Stimulated activated CD4-positive, alpha-beta T cell treated with anti-CD3 and anti-CD28 coated beads, Interleukin-15, amount 100 ng/mL, for 48 hours (primary cell): ENCODE data around the gene RUNX1.

Experiments used
- DNase-seq, 2 donors: peaks; one replicate each; pipeline ENCODE4 v3.0.0-alpha.2; 2020; ENCODE audit warnings: low read depth in 2 of 2

Gene RUNX1

GRCh38 chr21:34827445-34828235 lies 221.5 kb downstream of the RUNX1 start:
- no peak for DNase-seq

- no peak for DNase-seq
These were observed 222.3 kb downstream of the RUNX1 start for GRCh38 chr21:34826836-34827235.

DNA sequence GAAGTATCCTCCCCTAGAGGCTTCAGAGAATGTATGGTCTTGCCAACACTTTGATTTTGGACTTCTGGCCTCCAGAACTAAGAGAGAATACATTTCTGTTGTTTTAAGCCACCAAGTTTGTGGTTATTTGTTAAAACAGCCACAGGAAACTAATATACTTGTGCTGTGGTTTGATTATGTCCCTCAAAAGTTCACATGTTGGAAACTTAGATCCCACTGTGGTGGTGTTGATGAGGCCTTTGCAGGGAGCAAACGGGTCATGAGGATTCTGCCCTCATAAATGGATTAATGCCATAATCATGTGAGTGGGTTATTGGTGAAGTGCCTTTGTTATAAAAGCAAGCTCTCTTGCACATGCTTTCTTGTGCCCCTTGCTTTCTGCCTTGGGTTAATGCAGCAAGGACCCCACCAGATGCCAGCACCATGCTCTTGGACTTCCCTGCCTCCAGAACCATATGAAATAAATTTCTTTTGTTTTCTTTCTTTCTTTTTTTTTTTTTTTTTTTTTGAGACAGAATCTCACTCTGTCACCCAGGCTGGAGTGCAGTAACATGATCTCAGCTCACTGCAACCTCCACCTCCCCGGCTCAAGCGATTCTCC lies 223.1 kb downstream of the RUNX1 start:
- no peak for DNase-seq

DNA sequence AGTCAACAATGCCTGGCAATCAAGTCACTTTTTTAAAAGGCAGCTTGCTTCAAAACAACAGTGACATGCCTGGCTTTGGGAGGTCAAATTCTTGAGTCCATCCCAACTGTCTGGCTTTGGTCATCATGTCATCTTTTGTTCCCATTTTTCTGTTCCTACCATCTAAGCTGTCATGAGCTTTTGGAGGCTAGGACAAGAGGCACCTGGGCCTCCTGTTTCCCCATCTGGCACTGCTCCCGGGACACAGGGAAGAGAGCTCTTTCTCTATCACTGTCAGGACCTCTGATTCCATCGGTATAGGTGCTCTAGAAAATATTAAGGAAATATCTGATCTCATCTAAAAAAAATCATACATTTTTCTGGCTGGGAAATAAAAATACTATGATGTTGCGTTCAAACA lies 224.0 kb downstream of the RUNX1 start:
- no peak for DNase-seq

GRCh38 chr21:34824314-34824713 lies 224.8 kb downstream of the RUNX1 start:
- DNase-seq: no peak

DNA sequence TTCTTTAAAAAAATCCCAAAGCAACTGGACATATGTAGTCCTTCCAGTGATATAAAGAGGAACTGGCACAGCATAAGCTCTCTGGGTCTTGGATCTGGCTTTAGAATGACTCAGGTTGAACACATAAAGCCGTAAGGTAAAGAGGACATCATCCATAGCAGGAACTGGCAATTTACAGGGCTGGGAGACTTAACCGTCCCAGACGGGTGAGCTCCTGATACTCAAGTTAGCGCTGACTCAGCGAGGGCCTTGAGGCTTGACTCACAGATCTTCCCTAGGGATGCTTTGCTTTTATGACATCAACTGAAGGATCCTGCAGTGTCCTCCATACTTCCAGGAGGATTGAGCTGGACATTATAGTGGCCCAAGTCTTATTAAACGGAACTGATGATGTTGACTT lies 226.2 kb downstream of the RUNX1 start:
- no peak for DNase-seq

DNA sequence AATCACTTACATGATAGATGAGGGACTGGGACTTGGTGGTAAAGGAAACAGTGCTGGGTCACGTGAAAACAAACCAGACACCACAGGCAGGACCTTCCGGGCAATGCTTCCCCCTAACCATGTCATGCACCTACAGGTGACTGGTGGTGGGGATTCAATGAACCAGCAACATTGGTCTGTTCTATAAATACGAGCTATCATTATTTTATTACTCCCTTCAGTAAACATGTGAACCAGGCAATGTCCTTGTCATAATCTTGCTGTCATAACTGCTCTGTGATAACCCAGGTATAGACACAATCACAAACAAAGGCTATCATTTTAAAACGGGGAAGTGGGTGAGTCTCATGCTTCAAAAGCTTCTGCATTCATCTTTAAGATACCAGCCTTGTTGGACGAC lies 226.9 kb downstream of the RUNX1 start:
- no peak for DNase-seq

DNA sequence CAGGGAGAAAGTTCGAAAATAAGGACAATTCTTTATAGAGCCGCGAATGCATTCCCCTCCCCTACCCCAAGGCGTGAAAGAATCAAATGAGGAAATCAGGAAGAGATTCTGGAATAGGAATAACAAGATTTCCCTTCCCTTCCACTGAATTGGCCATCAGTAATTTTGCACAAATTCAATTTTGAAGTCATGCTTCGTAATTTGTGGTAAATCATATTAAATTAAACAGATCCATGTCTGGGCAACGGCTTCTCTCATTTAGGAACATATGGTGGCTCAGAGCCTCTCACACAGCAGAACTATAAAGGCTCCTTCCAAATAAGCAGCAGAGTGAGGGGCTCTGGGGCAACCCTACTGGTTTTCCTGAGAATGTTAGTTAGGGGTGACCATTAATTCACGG lies 227.4 kb downstream of the RUNX1 start:
- no peak for DNase-seq

DNA sequence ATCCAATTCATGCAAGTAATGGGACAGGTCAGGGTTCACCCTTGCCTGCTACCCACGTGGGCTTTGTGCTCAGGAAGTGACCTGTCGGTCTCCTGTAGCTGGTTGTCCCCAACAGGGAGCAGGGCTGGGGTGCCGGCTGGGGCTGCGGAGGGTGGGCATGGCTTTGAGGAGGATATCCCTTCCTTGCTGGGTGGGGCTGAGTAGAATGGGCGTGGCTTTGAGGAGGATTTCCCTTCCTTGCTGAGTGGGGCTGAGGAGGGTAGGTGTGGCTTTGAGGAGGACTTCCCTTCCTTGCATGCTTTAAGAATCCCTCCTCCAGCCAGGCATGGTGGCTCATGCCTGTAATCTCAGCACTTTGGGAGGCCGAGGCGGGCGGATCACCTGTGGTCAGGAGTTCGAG lies 229.1 kb downstream of the RUNX1 start:
- no peak for DNase-seq

GRCh38 chr21:34819357-34819999 lies 229.6 kb downstream of the RUNX1 start:
- no peak for DNase-seq

DNA sequence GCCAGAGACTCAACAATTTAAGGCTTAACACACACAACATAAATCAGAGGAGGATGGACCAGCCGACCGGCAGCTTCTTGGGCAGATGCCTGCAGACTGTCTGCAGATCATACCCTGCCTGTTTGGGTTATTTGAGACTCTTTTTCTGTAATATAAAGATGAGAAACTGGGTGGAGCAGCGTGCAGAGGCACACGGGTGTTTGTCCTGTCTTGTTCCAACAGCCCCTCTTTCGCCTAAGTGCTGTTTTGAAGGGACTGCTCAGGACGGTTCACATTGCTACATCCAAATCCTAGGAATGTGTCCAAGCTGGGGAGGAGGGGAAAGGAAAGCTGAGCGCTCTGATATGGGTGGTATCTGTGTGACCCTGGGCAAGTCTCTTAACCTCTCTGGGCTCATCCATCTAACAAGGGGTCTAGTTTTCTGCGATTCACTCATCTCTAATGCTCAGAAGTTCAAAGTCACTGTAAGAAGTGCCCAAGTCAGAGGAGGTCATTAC lies 230.4 kb downstream of the RUNX1 start:
- no peak for DNase-seq

DNA sequence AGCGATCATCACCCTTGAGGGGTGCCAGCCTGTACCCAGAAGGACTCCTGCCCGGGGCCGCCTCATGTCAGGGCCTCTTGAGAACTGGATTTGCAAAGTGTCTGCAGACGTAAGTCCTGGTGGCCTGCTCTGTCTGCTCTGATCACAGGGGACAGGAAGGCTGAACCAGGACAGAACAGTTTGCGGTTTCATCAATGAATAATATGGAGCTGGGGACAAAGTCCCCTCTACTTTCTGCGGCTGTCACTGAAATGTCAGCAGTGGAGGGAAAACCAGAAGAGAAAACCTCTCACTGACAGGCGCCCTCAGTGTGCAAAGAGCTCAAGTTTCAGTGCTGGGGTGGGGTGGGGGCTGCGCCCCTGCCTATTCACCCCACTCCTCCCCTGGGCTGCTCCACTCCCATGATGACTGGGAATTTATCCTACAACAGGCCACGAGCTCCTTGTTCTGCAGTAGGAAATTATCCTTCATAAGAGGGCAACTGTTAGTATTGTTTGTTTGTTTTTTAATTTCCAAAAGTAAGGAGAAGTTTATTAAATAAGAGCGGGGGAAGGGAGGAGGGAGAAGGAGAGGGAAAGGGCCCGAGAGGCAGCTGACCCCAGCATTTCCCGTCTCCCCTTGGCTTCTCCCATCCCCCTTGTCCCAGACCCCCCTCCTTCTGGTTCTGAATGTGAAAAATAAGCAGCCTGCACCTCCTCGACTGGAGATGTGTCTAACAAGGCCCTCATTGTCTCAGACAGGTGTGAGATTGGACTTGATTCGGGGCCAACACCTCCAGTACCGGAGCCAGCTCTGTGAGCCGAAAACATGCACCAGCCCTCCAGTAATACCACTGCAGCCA lies 231.1 kb downstream of the RUNX1 start:
- DNase-seq: no peak

DNA sequence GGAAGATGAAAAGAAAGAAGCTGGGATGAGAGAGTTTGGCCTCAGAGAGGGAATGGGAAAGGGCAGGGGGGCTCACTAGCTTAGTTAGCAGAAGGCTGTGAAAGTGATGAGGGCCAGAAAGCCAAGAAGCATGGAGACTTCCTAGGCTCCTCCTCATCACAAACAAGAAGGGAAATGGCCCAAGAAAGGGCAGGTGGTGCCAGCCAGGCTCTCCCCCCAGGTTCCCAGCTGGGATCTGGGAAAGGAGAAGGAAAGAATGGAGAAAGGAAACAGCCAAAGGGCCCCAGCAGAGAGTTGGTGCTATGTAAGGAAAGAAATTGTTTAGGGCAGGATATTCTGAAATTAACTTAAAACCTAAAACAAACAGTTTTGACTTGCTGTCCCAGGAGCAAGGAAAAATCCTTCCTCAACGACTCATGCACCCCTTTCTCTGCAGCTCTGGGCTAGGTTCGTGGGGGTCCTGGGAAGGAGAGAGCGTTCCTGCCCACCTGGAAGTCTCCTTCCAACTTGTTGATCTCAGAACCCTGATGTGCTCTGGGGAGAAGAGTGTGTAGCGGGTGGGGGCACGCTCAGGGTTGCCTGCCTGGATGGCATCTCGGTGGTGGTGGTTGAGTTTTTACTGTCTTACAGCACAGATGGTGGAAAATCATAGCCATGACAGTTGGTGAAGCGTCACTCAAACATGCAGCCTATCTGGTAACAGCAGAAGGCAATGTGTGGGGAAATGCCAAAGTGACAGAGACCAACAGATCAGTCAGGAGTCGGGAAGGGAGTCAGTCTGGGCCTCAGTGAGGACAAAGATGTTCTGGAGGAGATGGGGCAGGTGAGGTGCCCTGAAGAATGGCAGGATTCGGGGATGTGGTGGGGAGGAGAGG lies 233.0 kb downstream of the RUNX1 start:
- DNase-seq: no peak

GRCh38 chr21:34814529-34814951 lies 234.6 kb downstream of the RUNX1 start:
- no peak for DNase-seq

- DNase-seq: no peak
These were observed 235.7 kb downstream of the RUNX1 start for GRCh38 chr21:34813266-34813894.

GRCh38 chr21:34812504-34813265 lies 236.4 kb downstream of the RUNX1 start:
- DNase-seq: no peak

GRCh38 chr21:34811368-34811767 lies 237.7 kb downstream of the RUNX1 start:
- DNase-seq: no peak

- DNase-seq: no peak
These were observed 238.3 kb downstream of the RUNX1 start for GRCh38 chr21:34810786-34811185.

GRCh38 chr21:34809822-34810221 lies 239.3 kb downstream of the RUNX1 start:
- DNase-seq: no peak
